Mesenchymal stem cell (in vitro differentiated cells and primary cell): ENCODE measurements around the gene DNAJB13.

ENCODE experiments used
- DNase-seq: peaks from one replicate; pipeline ENCODE4 v3.0.0-alpha.2; 2013
- H2AFZ ChIP-seq: one replicate; pipeline ENCODE4 v1.6.1; 2013; ENCODE audit warnings: low read depth, mild to moderate bottlenecking, control low read depth, inconsistent platforms, low read length, moderate library complexity
- H2AK5ac ChIP-seq: 2 replicates; pipeline ENCODE4 v1.6.1; 2013; ENCODE audit warnings: low read length, moderate library complexity, mild to moderate bottlenecking, inconsistent platforms; ENCODE audit not compliant: severe bottlenecking
- H2BK120ac ChIP-seq: one replicate; pipeline ENCODE4 v1.6.1; 2013; ENCODE audit warnings: low read depth, mild to moderate bottlenecking, inconsistent platforms, low read length, moderate library complexity
- H2BK12ac ChIP-seq, 2 experiments: one replicate each; pipeline ENCODE4 v1.6.1; 2013; ENCODE audit warnings: inconsistent platforms in 2 of 2, low read length in 2 of 2, mild to moderate bottlenecking in 2 of 2, moderate library complexity in 2 of 2, control low read depth in 1 of 2
- H2BK15ac ChIP-seq: one replicate; pipeline ENCODE4 v1.6.1; 2013; ENCODE audit warnings: mild to moderate bottlenecking, low read depth, inconsistent platforms; ENCODE audit not compliant: poor library complexity, severe bottlenecking
- H2BK5ac ChIP-seq: 2 replicates; pipeline ENCODE4 v1.6.1; 2013; ENCODE audit warnings: low read depth, mild to moderate bottlenecking, low read length, control low read depth, inconsistent platforms; ENCODE audit not compliant: poor library complexity, severe bottlenecking
- H3K14ac ChIP-seq, 2 experiments: one replicate each; pipeline ENCODE4 v1.6.1; 2013; ENCODE audit warnings: inconsistent platforms in 2 of 2, low read length in 2 of 2, control low read depth in 1 of 2, mild to moderate bottlenecking in 1 of 2, moderate library complexity in 1 of 2
- H3K18ac ChIP-seq, 2 experiments: one replicate each; pipeline ENCODE4 v1.6.1; 2013; ENCODE audit warnings: inconsistent platforms in 2 of 2, low read length in 2 of 2, control low read depth in 1 of 2, low read depth in 1 of 2, mild to moderate bottlenecking in 1 of 2
- H3K23ac ChIP-seq, 2 experiments: one replicate each; pipeline ENCODE4 v1.6.1; 2013; ENCODE audit warnings: inconsistent platforms in 2 of 2, low read length in 2 of 2, mild to moderate bottlenecking in 2 of 2, moderate library complexity in 2 of 2, control low read depth in 1 of 2
- H3K27ac ChIP-seq: 2 replicates; pipeline ENCODE4 v1.5.1; 2013; ENCODE audit warnings: mild to moderate bottlenecking, moderate library complexity, low read length, control low read depth, inconsistent platforms; ENCODE audit not compliant: poor library complexity, severe bottlenecking
- H3K27me3 ChIP-seq, 2 experiments: 2 replicates each; pipeline versions ENCODE4 v1.6.1 to v1.7.0; 2013; ENCODE audit warnings: low read length in 2 of 2, mild to moderate bottlenecking in 2 of 2, moderate library complexity in 2 of 2, control low read depth in 1 of 2, inconsistent platforms in 1 of 2; ENCODE audit not compliant: control insufficient read depth in 1 of 2, insufficient read depth in 1 of 2
- H3K36me3 ChIP-seq, 2 experiments: 2 replicates each; pipeline versions ENCODE4 v1.6.1 to v1.7.0; 2013; ENCODE audit warnings: low read length in 2 of 2, control low read depth in 1 of 2, inconsistent platforms in 1 of 2, low read depth in 1 of 2, mild to moderate bottlenecking in 1 of 2; ENCODE audit not compliant: insufficient read depth in 2 of 2, control insufficient read depth in 1 of 2
- H3K4ac ChIP-seq, 2 experiments: one replicate each; pipeline ENCODE4 v1.6.1; 2013; ENCODE audit warnings: inconsistent platforms in 2 of 2, low read length in 2 of 2, mild to moderate bottlenecking in 2 of 2, moderate library complexity in 2 of 2, control low read depth in 1 of 2, low read depth in 1 of 2
- H3K4me1 ChIP-seq: 2 replicates; pipeline ENCODE4 v1.6.1; 2013; ENCODE audit warnings: low read depth, low read length, control low read depth; ENCODE audit not compliant: control insufficient read depth, insufficient read depth
- H3K4me2 ChIP-seq: 2 replicates; pipeline ENCODE4 v1.6.1; 2013; ENCODE audit warnings: low read length, mild to moderate bottlenecking, inconsistent platforms; ENCODE audit not compliant: poor library complexity, severe bottlenecking
- H3K4me3 ChIP-seq, 2 experiments: 2 replicates each; pipeline versions ENCODE4 v1.5.1 to v1.7.0; 2013; ENCODE audit warnings: low read length in 2 of 2, mild to moderate bottlenecking in 2 of 2, control low read depth in 1 of 2, low read depth in 1 of 2; ENCODE audit not compliant: insufficient read depth in 1 of 2
- H3K79me1 ChIP-seq: replicated peaks from 2 replicates; pipeline ENCODE4 v1.6.1; 2013; ENCODE audit warnings: mild to moderate bottlenecking, control low read depth, low read length, inconsistent platforms; ENCODE audit not compliant: poor library complexity, severe bottlenecking
- H3K9ac ChIP-seq: 2 replicates; pipeline ENCODE4 v1.7.0; 2013; ENCODE audit warnings: mild to moderate bottlenecking, low read length, moderate library complexity
- H3K9me3 ChIP-seq: 2 replicates; pipeline ENCODE4 v1.7.0; 2013; ENCODE audit warnings: mild to moderate bottlenecking, low read length; ENCODE audit not compliant: control insufficient read depth
- H4K8ac ChIP-seq: one replicate; pipeline ENCODE4 v1.6.1; 2013; ENCODE audit warnings: inconsistent platforms, mild to moderate bottlenecking, low read length, moderate library complexity
- H4K91ac ChIP-seq: one replicate; pipeline ENCODE4 v1.6.1; 2013; ENCODE audit warnings: mild to moderate bottlenecking, low read length, inconsistent platforms
- WGBS: methylation state at CpG from one replicate; pipeline ENCODE4 v1.1.7; 2013; ENCODE audit warnings: mixed read lengths; 5-methylcytosine and 5-hydroxymethylcytosine counted together

The DNAJB13 gene

DNA sequence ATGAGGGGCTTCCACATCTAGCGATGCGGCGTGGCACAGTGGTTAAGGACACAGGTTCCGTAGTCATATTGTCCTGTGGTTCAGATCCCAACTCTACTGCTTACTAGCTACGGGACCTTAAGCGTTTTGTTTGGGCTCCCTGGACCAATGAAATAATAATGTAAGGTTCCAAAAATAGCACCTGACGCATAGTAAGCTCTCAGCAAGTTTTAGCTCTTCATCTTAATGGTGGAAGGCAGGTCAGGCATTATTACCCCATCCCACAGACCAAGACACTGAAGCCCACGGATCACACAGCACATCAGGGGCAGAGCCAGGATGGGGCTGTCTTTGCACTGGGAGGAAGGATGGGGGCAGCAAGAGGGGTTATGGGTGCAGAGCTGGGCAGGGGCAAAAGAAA lies 13.0 kb downstream of the DNAJB13 start:
- no peak overlapping the region for H4K8ac ChIP-seq
- peak overlapping the region; percentile 18 for H3K9ac ChIP-seq
- no peak overlapping the region for H2AFZ ChIP-seq
- no peak overlapping the region for H3K4ac ChIP-seq
- 84% methylated on average over 8 of the region's 8 CpGs for WGBS
- H2BK15ac ChIP-seq, result no peak overlapping the region
- no peaks in the 10 kb centered on the region for H3K9me3 ChIP-seq
- peak overlapping the region; percentile 54 for H2BK120ac ChIP-seq
- no peak overlapping the region for H3K4me3 ChIP-seq
- peak overlapping the region in 1 of 2 experiments; percentile 38 for H2BK12ac ChIP-seq
- H3K27ac ChIP-seq, result no peak overlapping the region
- no peak overlapping the region for H2AK5ac ChIP-seq
- DNase-seq, result no peak
- no peak overlapping the region for H3K14ac ChIP-seq
- peaks cover 0 to 23% of the 10 kb centered on the region in 2 experiments for H3K36me3 ChIP-seq
- H3K18ac ChIP-seq, result no peak overlapping the region
- peak overlapping the region; percentile 18 for H4K91ac ChIP-seq
- H3K4me1 ChIP-seq, result peaks cover 8% of the 10 kb centered on the region
- H2BK5ac ChIP-seq, result peak overlapping the region; percentile 36
- H3K4me2 ChIP-seq, result no peak overlapping the region
- peak overlapping the region in 1 of 2 experiments; percentile 10 for H3K23ac ChIP-seq
- H3K27me3 ChIP-seq, result peaks cover 0 to 34% of the 10 kb centered on the region in 2 experiments
- peaks cover 4% of the 10 kb centered on the region for H3K79me1 ChIP-seq

GRCh38 chr11:73965076-73965763 lies 14.4 kb downstream of the DNAJB13 start:
- H3K27me3 ChIP-seq, result peaks cover 0 to 34% of the 10 kb centered on the region in 2 experiments
- H3K18ac ChIP-seq, result no peak overlapping the region
- no peak overlapping the region for H4K8ac ChIP-seq
- no peak overlapping the region for H2BK120ac ChIP-seq
- H3K9ac ChIP-seq, result no peak overlapping the region
- H3K27ac ChIP-seq, result no peak overlapping the region
- H2AK5ac ChIP-seq, result no peak overlapping the region
- peaks cover 4% of the 10 kb centered on the region for H3K79me1 ChIP-seq
- H4K91ac ChIP-seq, result no peak overlapping the region
- H3K4me1 ChIP-seq, result peaks cover 8% of the 10 kb centered on the region
- H3K4me3 ChIP-seq, result no peak overlapping the region
- H3K9me3 ChIP-seq, result no peaks in the 10 kb centered on the region
- H2BK15ac ChIP-seq, result no peak overlapping the region
- H3K4ac ChIP-seq, result no peak overlapping the region
- no peak overlapping the region for H3K14ac ChIP-seq
- peaks cover 0 to 19% of the 10 kb centered on the region in 2 experiments for H3K36me3 ChIP-seq
- no peak overlapping the region for H3K4me2 ChIP-seq
- no peak overlapping the region for H2BK12ac ChIP-seq
- no peak overlapping the region for H2AFZ ChIP-seq
- DNase-seq, result peak; percentile 19
- no peak overlapping the region for H3K23ac ChIP-seq
- 91% methylated on average over 8 of the region's 10 CpGs for WGBS
- no peak overlapping the region for H2BK5ac ChIP-seq

- Histone ChIP-seq H3K23ac (no peak overlapping the region), H2AK5ac (no peak overlapping the region), H3K27me3 (peaks cover 0 to 34% of the 10 kb centered on the region in 2 experiments), H3K14ac (no peak overlapping the region), H3K79me1 (peaks cover 4% of the 10 kb centered on the region), H3K9ac (no peak overlapping the region), H2BK120ac (no peak overlapping the region), H2BK12ac (no peak overlapping the region), H4K8ac (no peak overlapping the region), H3K4ac (no peak overlapping the region), H3K4me3 (no peak overlapping the region), H2BK5ac (no peak overlapping the region), H2AFZ (no peak overlapping the region), H3K4me1 (peaks cover 8% of the 10 kb centered on the region), H2BK15ac (no peak overlapping the region), H3K27ac (no peak overlapping the region), H3K18ac (no peak overlapping the region), H3K4me2 (no peak overlapping the region), H3K9me3 (no peaks in the 10 kb centered on the region), H3K36me3 (peaks cover 0 to 19% of the 10 kb centered on the region in 2 experiments), H4K91ac (no peak overlapping the region)
- 89% methylated on average over 1 of the region's 2 CpGs for WGBS
- no peak for DNase-seq
These were observed 14.9 kb downstream of the DNAJB13 start for GRCh38 chr11:73965764-73966121.

DNA sequence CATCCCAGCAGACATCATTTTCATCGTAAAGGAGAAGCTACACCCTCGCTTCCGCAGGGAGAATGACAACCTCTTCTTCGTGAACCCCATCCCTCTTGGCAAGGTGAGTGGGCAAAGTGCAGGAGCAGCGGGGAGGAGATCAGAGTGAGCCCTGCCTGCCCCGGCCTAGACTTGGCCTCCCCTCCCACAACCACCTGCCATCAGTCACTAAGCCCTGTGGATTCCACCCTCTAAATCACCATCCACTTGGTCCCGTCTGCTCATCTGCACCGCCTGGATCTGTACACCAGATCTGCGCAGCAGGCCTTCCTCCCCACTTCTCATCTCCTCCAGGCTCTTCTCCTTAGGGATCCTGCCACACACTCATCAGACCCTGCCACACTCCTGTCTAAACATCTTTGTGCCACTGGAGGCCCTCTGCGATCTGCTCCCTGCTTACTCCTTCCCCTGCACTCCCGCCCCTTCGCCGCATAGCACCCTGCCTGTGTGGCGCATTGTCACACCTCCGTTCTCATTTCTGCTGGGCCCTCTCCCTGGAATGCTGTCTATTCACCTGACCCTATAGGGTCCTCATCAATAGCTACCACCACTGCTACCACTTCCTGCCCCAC lies 17.6 kb downstream of the DNAJB13 start:
- Histone ChIP-seq H2BK15ac (no peak overlapping the region), H4K8ac (no peak overlapping the region), H2BK5ac (no peak overlapping the region), H3K27ac (no peak overlapping the region), H3K4ac (no peak overlapping the region), H3K27me3 (peaks cover 0 to 27% of the 10 kb centered on the region in 2 experiments), H3K18ac (no peak overlapping the region), H3K23ac (no peak overlapping the region), H3K9ac (no peak overlapping the region), H3K4me2 (no peak overlapping the region), H2AFZ (no peak overlapping the region), H2BK120ac (no peak overlapping the region), H4K91ac (no peak overlapping the region), H3K14ac (no peak overlapping the region), H3K36me3 (peaks cover 0 to 21% of the 10 kb centered on the region in 2 experiments), H3K79me1 (peaks cover 4% of the 10 kb centered on the region), H2BK12ac (no peak overlapping the region), H3K9me3 (no peaks in the 10 kb centered on the region), H3K4me1 (peaks cover 7% of the 10 kb centered on the region), H3K4me3 (no peak overlapping the region), H2AK5ac (no peak overlapping the region)
- DNase-seq, result no peak
- WGBS, result 90% methylated on average over 15 of the region's 15 CpGs
